RPMI8226 (cell line): ENCODE results near the gene TTC28.
"Not testable (repeated sequence)": the region's sequence is repeated elsewhere in the genome, so short reads cannot be mapped to it uniquely, and the experiment has no call there.

ENCODE experiments used
- DNase-seq: peaks from one replicate; pipeline ENCODE4 v3.0.0-alpha.2; 2015

Gene TTC28

DNA sequence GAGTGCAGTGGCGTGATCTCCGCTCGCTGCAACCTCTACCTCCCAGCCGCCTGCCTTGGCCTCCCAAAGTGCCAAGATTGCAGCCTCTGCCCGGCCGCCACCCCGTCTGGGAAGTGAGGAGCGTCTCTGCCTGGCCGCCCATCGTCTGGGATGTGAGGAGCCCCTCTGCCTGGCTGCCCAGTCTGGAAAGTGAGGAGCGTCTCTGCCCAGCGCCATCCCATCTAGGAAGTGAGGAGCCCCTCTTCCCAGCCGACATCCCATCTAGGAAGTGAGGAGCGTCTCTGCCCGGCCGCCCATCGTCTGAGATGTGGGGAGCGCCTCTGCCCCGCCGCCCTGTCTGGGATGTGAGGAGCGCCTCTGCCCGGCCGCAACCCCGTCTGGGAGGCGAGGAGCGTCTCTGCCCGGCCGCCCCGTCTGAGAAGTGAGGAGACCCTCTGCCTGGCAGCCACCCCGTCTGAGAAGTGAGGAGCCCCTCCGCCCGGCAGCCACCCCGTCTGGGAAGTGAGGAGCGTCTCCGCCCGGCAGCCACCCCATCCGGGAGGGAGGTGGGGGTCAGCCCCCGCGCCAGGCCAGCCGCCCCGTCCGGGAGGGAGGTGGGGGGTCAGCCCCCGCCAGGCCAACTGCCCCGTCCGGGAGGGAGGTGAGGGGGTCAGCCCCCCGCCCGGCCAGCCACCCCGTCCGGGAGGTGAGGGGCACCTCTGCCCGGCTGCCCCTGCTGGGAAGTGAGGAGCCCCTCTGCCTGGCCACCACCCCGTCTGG is 126.4 kb downstream of the TTC28 start:
- DNase-seq, result not testable (repeated sequence)

GRCh38 chr22:28548406-28548805 is 131.2 kb downstream of the TTC28 start:
- DNase-seq, result no peak

- no peak for DNase-seq
These were observed 132.4 kb downstream of the TTC28 start for GRCh38 chr22:28547132-28547842.

DNA sequence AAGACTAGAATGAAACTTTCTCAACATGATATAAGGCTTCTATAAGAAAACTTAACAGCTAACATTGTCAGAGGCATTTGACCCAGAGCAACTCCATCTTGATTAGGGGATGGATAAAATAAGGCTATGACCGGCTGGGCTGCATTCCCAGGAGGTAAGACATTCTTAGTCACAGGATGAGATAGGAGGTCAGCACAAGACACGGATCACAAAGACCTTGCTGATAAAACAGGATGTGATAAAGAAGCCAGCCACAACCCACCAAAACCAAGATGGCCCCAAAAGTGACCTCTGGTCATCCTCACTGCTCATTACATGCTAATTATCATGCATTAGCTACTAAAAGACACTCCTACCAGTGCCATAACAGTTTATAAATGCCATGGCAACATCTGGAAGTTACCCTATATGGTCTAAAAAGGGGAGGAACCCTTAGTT is 135.2 kb downstream of the TTC28 start:
- DNase-seq, result no peak

DNA sequence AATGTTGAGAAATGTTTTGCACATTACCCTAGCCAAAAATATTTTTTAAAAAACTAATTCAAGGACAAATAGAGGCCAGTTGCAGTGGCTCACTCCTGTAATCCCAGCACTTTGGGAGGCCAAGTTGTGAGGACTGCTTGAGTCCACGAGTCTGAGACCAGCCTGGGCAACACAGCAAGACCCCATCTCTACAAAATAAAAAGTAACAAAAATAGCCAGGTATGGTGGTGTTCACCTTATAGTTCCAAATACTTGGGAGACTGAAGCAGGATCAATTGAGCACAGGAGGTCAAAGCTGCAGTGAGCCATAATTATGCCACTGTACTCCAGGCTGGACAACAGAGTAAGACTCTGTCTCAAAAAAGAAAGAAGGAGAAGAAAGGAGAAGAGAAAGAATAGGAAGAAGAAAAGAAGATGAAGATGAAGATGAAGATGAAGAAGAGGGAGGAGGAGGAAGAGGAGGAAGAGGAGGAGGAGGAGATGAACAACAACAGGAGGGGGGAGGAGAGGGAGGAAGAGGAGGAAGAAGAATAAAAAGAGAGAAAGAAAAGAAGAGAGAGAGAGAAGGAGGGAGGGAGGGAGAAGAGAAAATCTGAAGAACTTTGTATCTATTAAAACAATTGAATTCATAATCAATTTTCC is 136.5 kb downstream of the TTC28 start:
- DNase-seq, result no peak

- no peak for DNase-seq
These were observed 138.5 kb downstream of the TTC28 start for GRCh38 chr22:28541137-28541536.

GRCh38 chr22:28538922-28539321 is 140.7 kb downstream of the TTC28 start:
- DNase-seq, result no peak

- not testable (repeated sequence) for DNase-seq
These were observed 149.1 kb downstream of the TTC28 start for GRCh38 chr22:28530565-28530964.

DNA sequence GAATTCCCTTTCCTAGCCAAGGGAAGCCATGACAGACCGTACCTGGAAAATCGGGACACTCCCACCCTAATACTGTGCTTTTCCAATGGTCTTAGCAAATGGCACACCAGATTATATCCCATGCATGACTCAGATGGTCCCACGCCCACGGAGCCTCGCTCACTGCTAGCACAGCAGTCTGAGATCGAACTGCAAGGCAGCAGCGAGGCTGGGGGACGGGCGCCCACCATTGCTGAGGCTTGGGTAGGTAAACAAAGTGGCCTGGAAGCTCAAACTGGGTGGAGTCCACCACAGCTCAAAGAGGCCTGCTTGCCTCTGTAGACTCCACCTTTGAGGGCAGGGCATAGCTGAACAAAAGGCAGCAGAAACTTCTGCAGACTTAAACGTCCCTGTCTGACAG is 150.5 kb downstream of the TTC28 start:
- DNase-seq, result not testable (repeated sequence)

- no peak for DNase-seq
These were observed 158.2 kb downstream of the TTC28 start for GRCh38 chr22:28521451-28521850.

DNA sequence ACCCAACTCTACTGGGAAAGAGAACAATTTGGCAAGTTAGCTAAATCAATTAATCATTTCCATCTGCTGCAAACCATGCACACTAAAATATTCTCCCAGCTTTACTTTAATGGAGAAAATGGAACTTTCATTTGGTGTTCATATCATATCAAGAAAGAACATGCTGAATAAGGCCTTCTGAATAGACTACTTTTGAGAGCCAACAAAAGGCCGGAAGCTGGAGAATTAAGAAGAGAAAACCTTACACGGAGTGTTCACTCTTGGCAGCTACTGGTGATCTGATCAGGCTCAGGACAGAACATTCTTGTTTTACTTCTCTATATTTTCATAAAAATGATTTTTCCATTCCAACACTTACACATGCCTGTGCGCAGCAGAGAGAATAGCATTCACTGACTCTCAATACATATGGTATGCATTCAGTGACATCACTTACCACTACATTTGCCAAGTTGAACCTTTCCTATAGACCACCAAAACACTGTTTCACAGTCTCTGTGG is 165.3 kb downstream of the TTC28 start:
- no peak for DNase-seq

DNA sequence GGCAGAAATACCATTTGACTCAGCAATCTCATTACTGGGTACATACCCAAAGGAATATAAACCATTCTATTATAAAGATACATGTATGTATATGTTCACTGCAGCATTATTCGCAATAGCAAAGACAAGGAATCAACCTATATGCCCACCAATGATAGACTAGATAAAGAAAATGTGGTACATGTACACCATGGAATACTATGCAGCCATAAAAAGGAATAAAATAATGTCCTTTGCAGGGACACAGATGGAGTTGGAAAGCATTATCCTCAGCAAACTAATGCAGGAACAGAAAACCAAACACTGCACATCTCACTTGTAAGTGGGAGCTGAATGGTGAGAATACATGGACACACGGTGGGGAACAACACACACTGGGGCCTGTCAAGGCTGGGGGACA is 167.3 kb downstream of the TTC28 start:
- not testable (repeated sequence) for DNase-seq

- no peak for DNase-seq
These were observed 171.7 kb downstream of the TTC28 start for GRCh38 chr22:28507896-28508295.

DNA sequence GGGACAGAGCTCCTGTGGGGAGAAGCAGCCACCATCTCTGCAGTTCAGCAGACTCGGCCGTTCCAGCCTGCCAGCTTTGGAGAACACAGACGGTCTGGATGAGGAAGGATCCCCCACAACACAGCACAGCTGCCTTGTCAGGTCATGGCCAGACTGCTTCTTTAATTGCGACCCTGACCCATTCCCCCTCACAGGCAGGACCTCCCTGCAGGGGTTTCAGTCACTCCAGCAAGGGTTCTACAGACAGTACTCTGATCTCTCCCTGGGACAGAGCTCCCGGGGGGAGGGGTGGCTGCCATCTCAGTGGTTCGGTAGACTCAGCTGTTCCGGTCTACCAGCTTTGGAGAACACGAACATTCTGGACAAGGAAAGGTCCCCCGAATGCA is 173.5 kb downstream of the TTC28 start:
- no peak for DNase-seq

GRCh38 chr22:28505416-28506149 is 174.1 kb downstream of the TTC28 start:
- DNase-seq, result no peak

GRCh38 chr22:28500006-28500405 is 179.6 kb downstream of the TTC28 start:
- no peak for DNase-seq

DNA sequence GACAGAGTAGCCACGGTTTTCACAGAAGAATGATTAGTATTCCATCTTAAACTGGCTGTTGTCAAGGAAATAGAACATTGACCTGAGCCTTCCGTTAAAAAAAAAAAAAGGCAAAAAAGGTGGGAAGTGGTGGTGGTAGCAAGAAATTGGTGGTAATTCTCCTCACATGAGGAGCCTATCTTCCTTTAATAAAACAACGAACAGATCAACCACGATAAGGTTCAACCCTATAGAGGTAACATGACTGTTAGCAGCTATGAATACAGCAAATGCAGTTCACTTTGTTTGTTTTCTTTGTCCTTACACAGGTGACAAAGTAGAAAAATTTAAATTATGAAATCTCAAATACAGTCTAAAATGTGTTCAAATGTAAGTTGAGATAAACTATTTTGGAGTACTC is 181.6 kb downstream of the TTC28 start:
- DNase-seq, result no peak

- no peak for DNase-seq
These were observed 182.5 kb downstream of the TTC28 start for GRCh38 chr22:28497188-28497587.

- not testable (repeated sequence) for DNase-seq
These were observed 188.4 kb downstream of the TTC28 start for GRCh38 chr22:28491289-28491688.

DNA sequence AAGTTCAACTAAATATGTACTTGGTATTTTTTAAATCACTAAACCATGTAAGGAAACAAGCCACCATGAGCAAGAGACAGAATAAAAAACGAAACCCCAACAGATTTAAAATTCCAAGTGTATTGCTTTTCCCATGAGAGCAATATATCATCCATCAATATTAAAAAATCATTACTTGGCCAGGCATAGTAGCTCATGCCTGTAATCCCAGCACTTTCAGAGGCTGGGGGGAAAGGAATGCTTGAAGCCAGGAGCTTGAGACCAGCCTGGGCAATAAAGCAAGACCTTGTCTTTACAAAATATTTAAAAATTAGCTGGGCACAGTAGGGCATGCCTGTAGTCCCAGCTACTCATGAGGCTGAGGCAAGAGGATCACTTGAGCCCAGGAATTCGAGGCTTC is 190.8 kb downstream of the TTC28 start:
- no peak for DNase-seq

DNA sequence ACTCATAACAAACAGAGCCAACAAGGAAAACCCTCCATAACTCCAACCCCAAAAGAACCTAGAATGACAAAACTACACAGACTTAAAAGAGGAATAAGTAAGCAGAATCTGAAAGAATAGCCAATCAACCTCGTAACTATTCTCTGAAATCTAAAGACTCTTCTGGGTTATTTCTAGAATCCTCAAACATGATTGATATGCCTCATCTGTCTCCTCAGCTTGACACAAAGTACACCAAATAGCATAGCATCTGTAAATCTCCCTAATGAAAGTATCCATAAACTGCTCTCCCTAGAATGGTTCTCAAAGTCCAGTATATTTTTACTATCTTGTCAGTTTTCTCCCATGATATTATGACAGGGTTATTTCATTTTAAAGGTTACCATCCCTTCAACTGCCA is 195.0 kb downstream of the TTC28 start:
- DNase-seq, result no peak

GRCh38 chr22:28481725-28482124 is 197.9 kb downstream of the TTC28 start:
- no peak for DNase-seq
